Right renal cortex interstitium (tissue), 3 donors: ENCODE data around the gene TFIP11. TPM values are rescaled to one million over a fixed set of nuclear protein-coding genes. Genes with fewer than 3 reads are reported as not detected.

Experiments
- DNase-seq, 3 donors: peaks; one replicate each; pipeline ENCODE4 v3.0.0-alpha.2; 2013; ENCODE audit warnings: low read depth in 3 of 3, low spot score in 2 of 3
- polyA plus RNA-seq, 3 donors: library from polyadenylated mRNA; unstranded; fragments of 120-200 nt; gene quantifications; one replicate each; pipeline ENCODE4 v1.2.1, GENCODE V29; 2013; ENCODE audit not compliant: insufficient read length in 3 of 3

TFIP11 gene
- polyA plus RNA-seq, 3 donors: 45.6 to 47.3 (median 46.5) TPM

DNA sequence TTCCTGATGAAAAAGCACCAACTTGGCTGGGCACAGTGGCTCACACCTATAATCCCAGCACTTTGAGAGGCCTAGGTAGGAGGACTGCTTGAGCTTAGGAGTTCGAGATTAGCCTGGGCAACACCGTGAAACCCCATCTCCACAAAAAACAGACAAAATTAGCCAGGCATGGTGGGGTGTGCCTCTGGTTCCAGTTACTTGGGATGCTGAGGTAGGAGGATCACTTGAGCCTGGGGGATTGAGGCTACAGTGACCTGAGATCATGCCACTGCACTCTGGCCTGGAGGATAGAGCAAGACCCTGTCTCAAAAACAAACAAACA lies 31.7 kb downstream of the TFIP11 start:
- no peak for DNase-seq

DNA sequence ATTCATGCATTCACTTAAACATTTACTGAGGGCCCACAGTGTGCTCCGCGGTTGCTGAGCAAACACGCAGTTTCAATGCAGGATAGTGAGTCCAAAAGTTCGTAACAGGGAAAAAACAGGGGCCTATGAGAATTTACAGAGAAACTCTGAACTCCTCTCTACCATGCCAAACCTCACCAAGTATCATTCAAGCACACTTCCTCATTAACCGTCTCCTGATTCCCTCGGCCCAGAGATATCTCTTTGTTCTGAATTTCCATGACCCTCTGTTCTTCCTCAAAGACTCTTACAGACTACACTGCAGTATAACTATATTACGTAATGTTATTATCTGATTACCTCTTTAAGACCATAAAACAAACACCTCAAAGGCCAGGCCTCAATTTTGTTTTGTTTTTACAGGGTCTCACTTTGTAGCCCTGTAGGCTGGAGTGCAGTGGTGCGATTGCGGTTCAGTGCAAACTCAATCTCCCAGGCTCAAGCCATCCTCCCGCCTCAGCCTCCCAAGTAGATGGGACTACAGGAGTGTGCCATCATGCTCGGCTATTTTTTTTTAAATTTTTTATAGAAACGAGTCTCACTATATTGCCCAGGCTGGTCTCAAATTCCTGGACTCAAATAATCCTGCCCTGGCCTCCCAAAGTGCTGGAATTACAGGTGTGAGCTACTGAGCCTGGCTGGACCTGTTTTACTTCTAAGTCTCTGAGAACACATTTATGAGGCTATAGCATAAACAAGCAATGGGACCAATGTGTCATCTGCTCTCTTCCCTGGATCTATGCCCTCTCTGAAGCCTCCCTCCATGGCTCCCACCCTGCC lies 32.3 kb downstream of the TFIP11 start:
- no peak for DNase-seq

DNA sequence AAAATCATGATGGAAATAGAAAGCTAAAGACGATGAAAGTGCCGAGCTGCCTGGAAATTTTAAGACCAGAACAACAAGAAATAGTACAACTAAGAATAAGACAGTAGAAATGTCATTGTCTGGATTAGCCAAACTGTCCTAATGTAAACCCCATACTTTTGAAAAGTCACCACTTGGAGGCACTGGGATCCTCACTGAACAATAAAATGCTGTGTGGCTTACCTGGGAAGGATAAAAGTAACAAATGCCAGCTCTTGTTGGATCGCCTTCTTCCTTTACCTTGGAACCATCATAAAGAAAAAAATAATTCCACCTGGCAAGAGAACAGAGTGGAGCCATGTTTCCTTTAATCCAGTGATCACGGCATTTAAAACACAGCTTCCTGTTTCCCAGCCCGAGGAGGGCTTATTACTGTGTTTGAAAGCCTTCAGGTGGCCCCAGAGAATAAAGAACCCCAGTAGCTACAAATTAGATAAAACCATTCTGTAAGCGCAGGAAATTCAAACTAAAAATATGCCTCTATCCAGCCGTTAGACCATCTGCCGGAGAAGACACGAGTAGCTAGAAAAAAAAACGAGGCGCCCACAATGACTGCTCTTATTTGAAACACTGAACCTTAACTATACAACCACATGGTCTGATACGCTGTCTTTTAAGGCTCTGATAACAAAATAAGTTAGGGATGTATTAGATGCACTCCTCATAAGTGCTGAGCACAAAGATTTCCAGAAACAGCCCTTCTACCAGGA lies 33.1 kb downstream of the TFIP11 start:
- no peak for DNase-seq

DNA sequence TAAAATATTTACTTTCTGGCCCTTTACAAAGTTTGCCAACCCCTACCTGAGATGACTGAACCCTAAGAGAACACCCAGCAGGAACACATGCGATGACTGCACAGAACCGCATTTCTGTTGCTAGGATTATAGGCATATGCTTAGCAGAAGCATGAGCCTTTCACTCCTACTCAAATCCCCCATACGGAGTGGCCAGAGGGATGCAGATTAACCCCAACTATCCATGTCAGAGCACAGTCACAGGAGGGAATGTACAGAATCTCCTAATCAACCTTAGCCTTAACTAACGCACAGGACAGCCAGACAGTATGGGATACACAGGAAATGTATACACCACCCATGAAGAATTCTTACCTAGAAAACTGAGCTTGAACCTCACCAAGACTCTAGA lies 34.9 kb downstream of the TFIP11 start:
- no peak for DNase-seq

DNA sequence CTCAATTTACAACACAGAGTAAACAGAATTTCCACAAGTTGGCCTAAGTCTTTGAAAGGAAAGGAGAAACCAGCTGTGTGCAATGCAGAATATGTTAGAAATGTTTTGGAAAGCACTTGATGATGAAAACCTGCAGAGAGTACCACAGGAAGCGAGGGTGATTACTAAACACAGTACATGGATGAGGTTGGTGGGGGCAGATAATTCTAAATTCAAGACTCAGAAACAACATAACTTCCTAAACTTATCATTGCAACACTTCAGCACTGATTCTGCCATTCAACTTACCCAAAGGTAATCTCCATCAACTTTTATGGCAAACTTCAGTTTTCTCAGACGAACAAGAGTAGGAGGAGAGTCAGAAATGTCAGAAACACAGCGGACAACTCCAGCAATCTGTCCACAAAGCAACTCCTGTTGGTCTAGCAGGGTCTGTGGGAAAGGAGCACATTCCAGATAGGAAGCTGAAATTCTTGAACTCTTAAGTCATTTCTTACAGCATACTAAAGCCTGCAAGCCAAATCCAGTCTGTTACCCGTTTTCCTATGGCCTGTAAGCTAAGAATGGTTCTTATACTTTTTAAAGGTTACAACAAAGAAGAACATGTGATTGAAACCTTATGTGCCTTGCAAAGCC lies 35.5 kb downstream of the TFIP11 start:
- DNase-seq: no peak

DNA sequence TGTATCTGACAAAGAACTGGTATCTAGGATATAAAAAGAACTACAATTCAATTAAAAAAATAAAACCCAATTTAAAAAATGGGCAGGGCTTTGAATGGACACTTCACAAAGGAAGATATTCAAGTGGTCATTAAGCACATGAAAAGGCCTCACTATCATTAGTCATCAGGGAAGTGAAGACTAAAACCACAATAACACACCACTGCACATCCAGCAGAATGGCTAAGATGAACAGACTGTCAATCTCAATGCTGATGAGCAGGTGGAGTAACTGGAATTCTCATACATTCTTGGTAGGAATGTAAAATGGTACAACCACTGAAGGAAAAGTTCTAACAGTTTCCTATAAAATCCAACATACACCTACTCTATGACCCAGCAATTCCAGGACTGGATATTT lies 37.6 kb downstream of the TFIP11 start:
- no peak for DNase-seq

DNA sequence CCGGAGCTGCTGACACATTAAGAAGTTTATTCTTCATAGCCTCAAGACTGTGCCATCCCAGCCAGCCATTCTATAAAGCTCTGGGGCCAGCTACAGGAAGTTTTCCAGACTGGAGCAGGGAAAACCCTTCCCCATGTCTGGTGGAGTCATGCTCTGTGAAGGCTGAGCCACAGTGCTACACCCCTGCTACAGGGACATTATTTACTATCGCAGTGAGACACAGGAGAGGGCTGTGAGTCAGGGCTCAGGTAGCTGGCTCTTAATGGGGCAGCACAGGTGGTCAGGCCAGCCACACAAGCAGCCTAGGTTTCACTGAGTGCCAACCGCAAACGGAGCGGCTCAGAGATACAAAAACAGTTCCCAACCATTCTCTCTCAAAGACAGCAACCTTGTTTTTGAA lies 40.8 kb downstream of the TFIP11 start:
- DNase-seq: no peak

DNA sequence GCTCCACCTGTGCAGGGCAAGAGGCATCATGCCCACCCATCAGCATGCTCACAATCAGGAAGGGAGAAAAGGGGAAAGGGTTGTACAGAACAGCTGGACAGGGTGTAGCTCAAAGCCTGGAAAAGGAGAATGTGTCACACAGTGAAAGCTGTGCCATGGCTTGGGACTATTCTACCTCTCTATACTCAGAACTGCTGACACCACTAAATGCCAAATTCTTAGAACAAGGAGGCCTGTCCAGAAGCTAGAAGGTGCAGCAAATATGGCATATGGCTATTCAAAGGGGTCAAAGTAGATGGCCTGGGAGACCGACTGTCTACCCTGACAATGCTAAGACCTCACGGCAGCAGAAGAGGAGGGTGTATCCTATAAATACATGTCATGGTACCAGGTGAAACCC lies 41.5 kb downstream of the TFIP11 start:
- no peak for DNase-seq

DNA sequence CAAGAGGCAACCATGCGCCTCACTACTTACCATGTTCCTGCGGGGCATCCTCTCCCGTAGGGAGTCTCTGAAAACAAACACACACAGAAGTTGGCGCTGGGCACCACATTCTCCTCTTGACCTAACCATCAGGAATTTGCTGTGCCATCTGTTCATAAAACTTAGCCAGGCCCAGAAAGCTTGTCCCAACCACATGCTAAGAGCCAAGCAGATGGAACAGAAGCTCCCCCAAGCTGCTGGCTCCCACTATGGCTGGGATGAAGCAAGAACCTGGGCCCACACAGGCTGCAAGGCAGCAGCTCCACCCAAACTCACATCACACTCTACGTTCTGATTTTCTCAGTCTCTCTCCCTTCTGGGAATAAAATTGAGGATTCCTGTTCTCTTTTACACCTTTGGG lies 46.1 kb downstream of the TFIP11 start:
- no peak for DNase-seq

DNA sequence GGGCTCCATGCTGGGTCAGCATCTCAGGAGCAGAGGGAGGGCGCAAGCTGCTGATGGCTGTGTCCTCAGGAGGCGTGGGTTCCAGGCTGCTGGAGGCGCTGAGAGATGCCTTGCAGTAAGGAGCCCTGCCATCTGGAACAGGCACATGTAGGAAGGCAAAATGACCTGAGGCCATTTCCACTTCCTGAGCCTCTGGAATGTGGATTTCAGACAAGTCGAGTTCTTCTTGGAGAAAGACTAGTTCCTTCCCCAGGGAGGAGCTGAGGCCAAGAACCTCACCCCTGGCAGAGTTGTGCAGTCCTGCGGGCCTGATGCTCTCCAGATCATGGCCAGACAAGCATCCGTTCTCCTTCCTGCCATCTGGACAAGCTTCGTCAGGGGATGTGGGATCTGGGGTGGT lies 48.0 kb downstream of the TFIP11 start:
- DNase-seq: no peak

DNA sequence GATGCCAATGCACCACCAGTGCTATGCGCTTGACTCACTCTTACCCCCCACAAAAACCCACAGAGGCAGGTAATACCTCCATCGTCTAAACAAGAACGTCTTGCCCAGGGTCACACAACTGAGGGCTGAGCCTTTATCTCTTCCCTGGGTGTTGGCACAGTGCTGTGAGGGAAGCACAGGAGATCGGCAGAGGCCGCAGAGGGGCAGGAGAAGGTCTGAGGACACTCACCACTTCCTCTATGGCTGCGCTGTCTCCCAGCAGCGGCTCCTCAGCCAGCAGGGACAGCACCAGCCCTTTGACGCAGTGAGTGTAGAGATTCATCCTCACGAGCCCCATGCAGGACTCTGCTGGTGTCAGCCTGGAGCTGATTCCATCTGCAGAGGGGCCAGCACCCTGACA lies 48.6 kb downstream of the TFIP11 start:
- no peak for DNase-seq

DNA sequence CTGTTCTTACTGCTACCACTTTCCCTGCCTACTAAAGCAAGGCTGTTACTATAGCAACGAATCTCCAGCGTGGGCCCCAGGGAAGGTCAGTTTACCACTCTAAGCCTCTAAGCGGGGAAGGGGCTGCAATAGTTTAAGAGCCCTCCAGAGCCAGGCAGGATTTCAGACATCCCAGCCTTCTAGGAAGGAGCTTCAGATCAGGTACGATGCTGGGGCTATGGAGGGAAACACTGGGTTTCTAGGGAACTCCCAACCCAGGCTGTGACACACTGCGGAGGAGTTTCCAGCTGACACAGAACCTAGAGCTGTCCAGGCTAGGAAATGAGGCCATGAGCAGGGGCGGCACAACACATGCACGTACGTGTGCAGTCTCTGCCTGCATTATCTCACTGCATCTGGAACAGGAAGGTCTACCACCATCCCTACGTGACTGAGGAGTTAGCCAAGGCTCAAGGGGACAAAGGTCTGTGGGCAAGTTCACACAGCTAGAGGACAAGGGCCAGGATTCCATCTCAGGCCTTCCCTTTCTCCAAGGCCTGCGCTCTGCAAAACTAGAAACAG lies 49.1 kb downstream of the TFIP11 start:
- peak; percentile 41 to 54 (median 42) for DNase-seq

DNA sequence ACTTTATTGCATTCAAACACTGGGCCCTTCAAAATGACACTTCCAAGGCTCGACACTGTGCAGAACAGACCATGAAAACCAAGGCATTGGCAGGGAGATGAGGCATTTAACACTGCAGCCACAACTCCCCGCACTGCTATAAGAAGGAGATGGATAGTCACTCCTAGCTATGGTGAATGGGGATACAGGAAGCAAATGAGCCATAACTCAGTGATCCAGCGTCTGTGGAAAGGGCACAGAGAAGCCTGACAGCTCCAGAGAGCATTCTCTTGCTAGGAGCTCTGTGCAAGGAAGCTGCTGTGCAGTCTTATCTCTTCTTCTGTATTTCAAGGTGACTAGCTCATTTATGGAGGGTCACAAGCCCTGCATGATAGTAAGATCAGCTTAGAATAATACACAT lies 49.6 kb downstream of the TFIP11 start:
- no peak for DNase-seq

DNA sequence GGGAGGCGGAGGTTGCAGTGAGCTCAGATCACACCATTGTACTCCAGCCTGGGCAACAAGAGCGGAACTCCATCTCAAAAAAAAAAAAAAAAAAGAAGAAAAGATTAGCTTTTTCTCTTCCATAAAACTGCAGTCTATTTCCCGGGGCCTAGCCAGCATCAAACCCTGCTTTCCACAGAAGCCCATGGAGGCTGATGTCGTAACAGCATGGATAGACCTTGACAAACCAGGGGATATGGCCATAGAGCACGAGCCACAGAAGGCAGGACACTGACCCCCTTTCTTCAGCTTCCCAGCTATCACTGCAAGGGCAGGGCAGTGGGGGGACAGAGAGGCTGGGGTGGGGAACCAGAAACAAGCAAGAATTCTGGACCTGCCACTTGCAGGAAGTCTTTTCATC lies 50.2 kb downstream of the TFIP11 start:
- no peak for DNase-seq

DNA sequence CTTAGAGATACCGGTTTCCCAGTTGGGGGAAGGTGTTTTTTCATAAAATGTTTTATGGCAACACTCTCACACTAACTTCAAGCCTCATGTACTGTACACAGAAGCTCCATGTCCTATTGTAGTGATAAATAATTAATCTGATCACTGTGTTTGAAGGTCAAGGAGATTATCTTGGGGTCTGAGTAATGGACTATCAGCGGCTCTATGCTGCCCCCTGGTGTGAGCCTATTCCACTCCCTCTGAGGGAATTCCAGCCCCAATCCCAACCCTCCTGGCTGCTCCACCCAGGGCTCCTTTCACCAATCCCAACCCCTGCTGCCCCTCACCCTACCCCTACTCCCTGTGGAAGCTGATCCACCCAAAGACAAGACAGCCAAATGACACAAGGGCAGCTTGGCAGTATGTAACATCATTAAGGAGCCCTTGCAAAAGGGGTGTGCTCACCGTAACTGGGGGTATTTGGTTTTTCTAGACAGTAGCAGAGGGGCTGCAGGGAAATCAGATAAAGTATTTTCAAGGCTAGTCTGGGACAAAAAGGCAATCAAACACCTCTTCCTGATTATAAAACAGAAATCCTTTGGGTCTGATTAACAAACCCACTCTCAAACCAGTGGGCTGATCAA lies 51.0 kb downstream of the TFIP11 start:
- DNase-seq: peak in 1 of 3 donors; percentile 15

DNA sequence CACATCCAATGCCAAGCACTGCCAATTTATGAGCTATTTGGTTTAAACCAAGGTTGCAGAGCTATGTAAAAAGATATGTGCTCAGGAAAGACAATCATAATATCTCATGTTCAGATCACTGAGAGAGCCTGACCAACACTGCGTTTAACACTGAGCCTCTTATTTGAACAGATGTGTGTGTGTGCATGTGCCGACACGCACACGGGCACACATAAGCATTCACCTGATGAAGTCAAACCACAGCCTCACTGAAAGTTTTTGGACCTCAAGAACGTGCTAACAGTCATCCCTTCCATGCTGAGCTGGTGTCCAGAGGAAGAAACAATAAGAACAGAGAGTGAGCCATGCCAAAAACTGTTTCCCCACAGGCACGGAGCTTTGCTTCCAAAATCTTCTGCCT lies 52.1 kb downstream of the TFIP11 start:
- no peak for DNase-seq

DNA sequence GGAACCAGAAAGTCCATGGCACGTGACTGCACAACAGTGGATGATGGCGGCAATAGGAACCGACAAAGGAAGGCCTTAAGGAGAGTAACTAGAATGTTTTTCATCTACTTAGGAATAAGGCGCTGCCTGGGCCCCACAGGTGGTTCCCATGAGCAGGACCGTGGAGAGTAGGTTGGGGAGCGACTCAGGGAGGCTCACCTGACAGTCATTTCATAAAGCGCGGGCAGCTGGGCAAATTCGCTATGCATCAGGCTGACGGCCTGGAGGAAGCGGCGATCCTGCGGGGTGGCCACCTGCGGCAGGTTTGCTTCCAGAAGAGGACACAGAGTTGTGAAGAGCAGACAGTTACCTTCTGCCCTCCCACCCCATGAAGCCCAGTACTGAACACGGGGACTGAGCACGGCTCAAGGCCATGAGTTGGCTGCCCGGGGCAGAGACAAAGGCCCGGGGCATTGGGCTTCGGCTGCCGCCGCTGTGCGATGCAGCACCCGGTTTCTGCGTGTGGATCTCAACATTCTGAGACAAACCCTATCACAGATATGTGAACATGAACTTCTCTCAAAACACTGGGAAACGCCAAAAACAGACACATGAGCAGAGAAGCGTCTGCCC lies 54.5 kb downstream of the TFIP11 start:
- no peak for DNase-seq

DNA sequence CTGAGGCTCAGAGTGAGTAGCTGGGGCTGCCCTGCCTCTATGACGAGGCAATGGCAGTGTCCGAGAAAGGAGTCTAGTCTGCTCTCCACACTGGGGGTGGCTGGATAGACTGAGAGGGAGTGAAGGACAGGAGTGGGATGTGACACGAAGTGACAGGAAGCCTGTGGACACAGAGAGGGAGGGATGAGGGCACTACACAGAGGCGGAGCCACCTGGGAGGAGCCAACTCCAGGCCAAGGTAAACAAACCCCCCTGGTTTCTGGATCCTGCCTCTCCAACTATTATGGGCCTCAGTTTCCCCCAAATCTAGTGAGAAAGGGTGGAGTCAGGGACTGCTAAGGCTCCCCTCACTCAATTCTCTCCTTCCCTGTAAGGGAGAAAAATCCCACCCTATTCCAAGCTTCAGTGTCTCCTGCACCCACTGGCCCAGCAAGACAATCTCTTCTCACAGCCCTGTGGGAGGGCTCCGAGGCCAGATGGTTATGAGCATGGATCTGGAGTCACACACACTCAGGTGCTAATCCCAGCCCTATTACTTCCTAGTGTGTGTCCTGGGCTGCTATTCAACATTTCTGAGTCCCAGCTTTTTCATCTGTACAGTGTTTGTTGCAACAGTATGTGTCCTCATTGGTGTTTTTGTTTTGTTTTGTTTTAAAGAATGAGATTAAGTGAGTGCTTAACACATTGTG lies 58.3 kb downstream of the TFIP11 start:
- DNase-seq: no peak

DNA sequence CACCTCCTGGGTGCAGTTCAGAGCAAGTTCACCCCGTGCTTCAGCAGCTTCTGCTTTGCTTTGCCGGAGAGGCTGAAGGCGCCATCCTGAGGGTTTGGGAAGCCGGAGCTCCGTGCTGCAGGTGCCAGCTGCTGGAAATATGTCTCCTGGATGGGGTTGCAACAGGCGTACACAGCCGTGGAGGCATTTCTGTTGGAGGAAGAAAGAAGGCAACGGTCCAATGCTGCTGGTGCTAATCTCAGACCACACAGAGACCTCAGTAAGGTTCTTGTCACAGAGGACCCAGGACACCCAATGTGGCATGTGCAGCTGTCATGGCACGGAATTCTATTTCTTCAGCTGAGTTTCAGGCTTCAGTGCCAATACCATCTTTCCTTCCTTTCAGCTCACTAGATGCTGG lies 59.1 kb downstream of the TFIP11 start:
- no peak for DNase-seq
